GM18907 (cell line): ENCODE measurements around the gene KXD1.
A peak's percentile ranks its signal among the peaks of the same experiment; 100 is the strongest.
"Not testable (repeated sequence)": the region's sequence is repeated elsewhere in the genome, so short reads cannot be mapped to it uniquely, and the experiment has no call there.

ENCODE experiments used
- ATAC-seq: cut with Tn5 transposase; IDR thresholded peaks from one replicate; pipeline ENCODE4 v1.9.1; 2021; ENCODE audit warnings: mild to moderate bottlenecking, moderate library complexity; ENCODE audit not compliant: unreplicated experiment

Gene KXD1

GRCh38 chr19:18557411-18558201, at the start of gene KXD1:
Gene KXD1, plus strand, starts transcription at chr19:18557870. Its CDS starts 4,187 bp downstream, at chr19:18562057.
- ATAC-seq = peak; percentile 91

GRCh38 chr19:18508585-18508984, 49.1 kb upstream of the KXD1 start:
- no peak for ATAC-seq

GRCh38 chr19:18510216-18510615, 47.5 kb upstream of the KXD1 start:
- no peak for ATAC-seq

- ATAC-seq = no peak
Observed at GRCh38 chr19:18513868-18514267, 43.8 kb upstream of the KXD1 start.

DNA sequence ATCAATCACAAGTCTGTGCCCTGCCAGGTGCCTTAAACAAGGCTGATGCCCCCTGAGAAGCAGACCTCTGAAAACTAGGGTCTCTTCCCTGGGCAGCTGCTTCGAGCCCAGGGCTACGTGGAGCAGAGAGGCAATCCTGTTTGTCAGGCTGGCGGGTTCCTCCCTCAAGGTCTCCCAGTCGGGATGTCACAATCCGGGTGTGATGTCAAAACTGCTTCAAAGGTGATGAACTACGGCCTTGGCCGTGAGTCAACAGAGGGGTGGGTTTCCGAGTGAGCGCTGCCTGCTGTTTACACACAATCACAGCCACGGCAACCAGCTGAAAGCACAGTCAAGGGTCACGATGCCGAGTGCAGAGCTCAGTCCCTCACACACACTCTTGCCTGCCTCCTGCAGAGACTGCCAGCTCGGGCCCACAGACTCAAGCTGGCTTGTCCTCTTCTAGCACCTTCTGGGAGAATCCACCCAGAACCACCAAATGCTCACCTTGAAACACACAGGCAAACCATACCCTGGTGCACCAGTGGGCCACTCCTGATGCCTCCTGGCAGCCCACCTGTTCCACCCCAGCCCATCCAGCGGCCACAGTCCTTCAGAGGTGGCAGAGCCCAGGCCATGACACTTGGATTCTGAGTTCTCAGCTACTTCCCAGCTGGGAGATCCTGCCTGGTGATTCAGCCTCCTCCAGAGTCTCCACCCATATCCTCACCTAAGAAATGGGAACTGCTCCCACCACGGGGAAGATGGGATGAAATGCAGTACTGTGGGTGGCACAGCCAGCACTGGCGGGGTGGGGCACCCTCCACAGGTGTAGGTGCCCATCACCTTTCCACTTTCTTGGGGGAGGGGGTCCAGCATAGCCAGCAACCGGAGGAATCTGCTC, 42.6 kb upstream of the KXD1 start:
- no peak for ATAC-seq

DNA sequence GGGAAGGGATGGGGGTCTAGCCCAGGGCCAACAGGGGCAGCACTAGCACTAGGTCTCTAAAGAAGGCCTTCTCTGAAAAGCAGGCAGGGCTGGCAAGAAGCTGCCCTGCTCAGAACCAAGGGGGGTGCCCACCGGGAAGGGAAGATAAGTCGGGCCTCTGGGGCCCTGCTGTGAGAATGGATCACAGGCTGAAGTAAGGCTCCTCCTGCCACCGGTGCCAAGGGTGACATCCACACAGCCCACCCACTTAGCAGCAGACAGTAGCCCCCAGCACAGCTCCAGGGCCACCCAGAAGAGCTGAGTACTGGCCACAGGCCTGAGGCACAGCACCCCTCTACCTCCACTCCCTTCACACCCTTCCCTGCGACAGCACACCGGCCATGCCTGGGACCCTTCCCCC, 41.7 kb upstream of the KXD1 start:
- no peak for ATAC-seq

DNA sequence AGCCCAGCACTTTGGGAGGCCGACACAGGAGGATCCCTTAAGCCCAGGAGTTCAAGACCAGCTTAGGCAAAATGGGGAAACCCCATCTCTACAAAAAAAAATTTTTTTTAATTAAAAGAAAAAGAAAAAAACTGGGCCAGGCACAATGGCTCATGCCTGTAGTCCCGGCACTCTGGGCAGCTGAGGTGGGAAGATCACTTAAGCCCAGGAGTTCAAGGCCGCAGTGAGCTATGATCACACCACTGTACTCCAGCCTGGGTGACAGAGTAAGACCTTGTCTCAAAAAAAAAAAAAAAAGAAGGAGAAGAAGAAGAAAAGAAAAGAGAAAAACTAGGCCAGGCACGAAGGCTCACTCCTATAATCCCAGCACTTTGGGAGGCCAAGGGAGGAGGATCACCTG, 40.1 kb upstream of the KXD1 start:
- ATAC-seq = no peak

- ATAC-seq = no peak
Observed at GRCh38 chr19:18518639-18519038, 39.0 kb upstream of the KXD1 start.

- no peak for ATAC-seq
Observed at GRCh38 chr19:18519962-18520847, 37.5 kb upstream of the KXD1 start.

DNA sequence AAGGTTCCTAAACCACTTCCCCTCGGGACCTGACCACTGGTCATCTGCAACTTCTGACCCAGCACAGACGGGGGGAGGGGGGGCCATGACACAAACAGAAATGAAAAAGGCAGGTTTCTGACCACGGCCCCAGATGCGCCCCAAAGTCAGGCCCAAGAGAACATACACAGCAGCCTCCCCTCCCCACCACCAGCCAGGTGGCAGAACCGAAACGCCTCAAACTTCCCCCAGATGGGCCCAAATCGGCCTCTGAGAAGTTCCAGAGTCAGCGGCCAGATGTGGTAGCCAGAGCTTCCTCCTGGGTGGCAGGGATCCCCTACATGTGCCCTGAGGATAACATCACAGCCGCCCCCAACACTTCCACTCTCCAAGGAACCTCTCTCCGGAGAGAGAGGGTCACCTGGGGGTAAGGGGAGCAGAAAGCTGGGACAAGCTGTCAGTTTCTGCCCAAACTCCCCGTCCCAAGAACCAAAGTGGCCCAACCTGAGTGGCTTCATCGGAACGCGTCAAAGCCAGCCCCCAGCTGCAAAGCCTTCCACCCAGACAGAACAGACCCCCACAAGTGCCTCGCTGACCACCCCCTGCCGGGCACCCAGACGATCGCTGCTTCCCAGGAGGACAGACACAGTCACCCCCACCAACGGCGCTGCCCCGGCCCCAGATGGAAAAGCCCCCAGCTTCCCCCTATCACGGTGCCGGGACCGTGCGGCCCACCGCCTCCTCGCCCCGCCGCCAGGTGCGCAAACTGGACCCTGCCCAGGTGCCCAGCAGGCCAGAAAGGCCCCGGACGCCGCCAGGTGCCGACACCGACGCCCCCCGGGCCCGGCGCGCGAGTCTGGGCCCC, 36.6 kb upstream of the KXD1 start:
- ATAC-seq = no peak

DNA sequence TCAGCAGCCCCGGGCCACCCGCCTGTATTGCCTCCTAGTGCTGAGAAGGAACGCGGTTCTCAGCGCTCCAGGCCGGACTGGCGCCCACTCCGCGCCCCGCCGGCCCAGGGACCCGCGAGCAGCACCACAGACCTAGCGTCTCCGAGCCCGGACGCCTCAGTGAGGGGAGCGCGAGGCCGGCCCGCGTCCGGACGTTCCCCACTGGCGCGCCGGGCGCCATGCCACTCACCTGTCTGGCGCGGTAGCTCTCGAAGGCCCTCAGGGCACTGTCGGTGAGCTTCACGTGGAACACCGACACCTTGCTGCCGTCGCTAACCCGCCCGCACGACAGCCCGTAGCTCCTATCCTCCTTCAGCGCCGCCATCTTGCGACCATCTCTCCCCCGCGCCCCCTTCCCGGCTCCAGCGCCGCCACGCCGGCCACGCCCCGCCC, 36.0 kb upstream of the KXD1 start, which contains the start of gene ELL:
ELL (minus strand) TSS at position 379 of the 432 bp plus-strand sequence; CDS start at position 364, 15 bp downstream.
- peak; percentile 8 for ATAC-seq

DNA sequence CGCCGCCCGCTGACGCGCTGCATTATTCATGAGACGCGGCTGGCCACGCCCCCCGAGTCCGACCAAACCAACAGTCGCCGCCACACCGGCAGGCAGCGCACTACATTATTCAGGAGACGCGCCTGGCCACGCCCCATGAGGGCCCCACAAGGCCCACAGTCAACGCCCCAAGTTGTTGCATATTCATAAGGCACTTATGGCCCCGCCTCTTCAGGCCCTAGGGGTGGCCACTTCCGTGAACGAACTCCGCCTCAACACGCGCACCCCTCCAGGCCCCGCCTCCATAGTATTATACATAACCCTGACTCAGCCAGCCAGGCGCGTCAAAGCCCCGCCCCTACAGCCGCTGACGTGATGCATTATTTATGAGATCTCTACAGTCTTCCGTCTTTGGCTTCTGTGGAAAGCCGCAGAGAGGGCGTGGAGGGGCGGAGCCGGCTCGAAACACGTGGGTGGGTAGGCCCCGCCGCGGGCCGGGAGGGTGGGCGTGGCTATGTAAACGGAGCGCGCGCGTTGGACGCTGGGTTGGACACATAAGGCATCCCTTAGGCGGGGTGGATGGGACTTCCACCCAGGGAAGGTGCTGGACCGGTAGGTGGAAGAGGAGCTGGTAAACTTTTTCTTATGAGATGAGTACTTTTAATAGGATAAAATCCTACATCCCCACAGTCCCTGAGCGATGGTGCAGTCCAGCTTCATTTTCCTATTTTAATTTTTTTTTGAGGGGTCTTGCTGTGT, 35.4 kb upstream of the KXD1 start:
- ATAC-seq = peak; percentile 86

GRCh38 chr19:18522862-18523440, 34.7 kb upstream of the KXD1 start:
- not testable (repeated sequence) for ATAC-seq

- no peak for ATAC-seq
Observed at GRCh38 chr19:18523841-18524240, 33.8 kb upstream of the KXD1 start.

DNA sequence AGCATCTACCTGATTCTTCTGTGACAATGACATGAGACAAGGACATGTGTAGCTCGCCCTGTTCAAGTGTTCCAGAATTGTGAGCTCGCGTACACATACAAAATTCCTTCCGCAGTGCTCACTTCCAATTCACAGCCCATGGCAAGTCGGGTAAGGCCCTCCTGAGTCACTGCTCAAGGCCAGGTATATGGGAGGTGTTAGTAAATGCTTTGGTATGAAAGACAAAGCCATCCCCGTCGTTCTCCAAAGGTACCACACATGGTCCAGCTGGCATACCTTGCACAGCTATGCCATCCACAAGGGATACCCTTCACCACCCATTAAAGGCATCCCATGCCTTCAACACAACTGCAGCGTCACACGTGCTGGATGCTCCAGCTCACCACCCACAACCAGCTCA, 31.4 kb upstream of the KXD1 start:
- ATAC-seq = no peak

DNA sequence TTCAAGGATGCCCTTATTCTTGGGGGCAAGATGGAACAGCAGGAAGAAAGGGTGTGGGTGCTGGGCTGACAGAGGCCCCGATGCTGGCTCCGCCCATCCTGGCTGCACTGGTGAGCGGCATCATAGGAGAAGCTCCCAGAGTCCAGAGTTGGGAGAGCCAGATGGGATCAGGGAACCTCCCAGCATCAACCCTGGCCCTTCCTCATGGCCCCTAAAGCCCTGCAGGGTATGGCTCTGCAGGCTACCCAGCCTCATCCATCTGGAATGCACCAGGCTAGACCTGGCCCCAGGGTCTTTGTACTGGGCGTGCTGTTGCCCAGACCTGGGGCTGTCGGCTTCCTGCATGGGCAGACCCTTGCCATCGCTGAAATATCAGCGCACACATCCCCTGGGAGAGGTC, 27.9 kb upstream of the KXD1 start:
- no peak for ATAC-seq

DNA sequence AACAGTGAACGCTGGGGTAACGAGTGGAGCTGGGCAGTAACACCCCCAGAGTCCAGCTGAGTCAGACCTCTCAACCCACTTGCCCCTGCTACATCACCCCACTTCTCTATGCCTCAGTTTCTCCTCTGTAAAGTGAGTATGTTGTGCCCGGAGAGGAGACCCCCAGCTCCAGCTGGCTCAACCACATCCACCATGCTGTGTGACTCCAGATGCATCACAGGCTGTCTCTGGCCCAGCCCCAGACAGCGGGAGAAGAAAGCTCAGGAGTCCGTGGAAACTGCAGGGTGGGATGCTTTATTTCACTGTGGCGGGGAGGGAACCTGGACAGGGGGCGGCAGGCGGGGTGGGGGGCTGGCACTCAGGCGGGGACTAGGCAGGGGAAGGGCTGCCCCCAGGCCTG, 26.2 kb upstream of the KXD1 start:
- no peak for ATAC-seq

DNA sequence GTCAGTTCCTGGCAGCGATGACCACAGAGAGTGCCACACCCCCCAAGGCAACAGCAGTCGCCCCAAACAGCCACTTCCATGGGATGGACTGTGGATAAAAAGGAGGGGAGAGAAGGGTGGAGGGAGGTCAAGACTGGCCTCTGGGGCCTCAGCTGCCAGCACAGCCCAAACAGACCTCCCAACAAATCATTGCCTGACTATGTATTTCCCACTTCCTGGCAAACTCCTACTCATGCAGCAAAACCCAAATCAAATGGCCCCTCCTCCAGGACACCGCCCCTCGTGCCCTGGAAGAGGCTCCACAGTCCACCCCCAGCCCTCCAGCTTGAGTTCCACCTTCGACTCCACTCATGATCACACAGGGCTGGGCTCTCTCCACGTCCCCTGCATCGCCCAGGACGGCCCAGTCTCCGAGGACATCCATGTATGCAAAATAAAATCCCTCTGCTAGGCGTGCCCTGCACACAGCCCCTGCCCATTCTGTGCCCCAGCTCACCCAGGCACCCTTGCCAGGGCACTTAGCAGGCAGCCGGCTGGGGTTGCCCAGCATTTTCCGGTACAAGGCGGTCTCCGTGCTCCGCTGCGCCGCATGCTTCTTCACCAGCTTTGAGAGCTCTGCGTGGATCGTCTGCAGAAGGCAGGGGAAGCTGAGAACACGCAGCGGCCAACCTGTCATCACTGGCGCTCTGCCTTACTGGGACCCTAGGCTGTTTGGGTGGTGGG, 25.3 kb upstream of the KXD1 start:
- ATAC-seq = no peak
